GM20000 (cell line): ENCODE results near the gene ATP8B4.

Experiments
- DNase-seq: peaks from one replicate; pipeline ENCODE4 v3.0.0; 2012; ENCODE audit warnings: low spot score
- TF ChIP-seq, protein P1 (sequence below): IDR thresholded peaks from 2 replicates; pipeline ENCODE4 v1.5.1; 2012; ENCODE audit warnings: mild to moderate bottlenecking, control low read depth; ENCODE audit errors: extremely low read depth, missing control alignments

The ATP8B4 gene

DNA sequence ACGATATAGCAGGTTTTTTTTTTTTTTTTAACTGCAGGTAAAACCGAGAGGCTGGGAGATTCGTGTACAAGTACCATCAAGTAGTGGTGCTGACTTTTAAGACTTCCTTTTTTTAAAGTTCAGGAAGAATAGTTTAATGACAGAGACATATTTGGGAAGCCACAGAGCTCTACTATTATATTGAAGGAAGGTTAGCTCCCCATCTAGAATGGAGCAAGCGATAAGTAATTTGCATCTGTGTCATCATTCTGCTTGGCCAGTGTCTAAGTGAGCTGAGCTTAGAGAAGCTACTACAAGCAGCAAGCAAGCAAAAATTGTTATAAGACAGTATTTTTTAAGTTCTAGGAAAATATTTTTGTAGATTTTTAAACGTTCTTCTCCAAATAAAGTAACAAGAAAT, 203.2 kb downstream of the ATP8B4 start:
- DNase-seq, result no peak
- TF ChIP-seq, protein P1, sequence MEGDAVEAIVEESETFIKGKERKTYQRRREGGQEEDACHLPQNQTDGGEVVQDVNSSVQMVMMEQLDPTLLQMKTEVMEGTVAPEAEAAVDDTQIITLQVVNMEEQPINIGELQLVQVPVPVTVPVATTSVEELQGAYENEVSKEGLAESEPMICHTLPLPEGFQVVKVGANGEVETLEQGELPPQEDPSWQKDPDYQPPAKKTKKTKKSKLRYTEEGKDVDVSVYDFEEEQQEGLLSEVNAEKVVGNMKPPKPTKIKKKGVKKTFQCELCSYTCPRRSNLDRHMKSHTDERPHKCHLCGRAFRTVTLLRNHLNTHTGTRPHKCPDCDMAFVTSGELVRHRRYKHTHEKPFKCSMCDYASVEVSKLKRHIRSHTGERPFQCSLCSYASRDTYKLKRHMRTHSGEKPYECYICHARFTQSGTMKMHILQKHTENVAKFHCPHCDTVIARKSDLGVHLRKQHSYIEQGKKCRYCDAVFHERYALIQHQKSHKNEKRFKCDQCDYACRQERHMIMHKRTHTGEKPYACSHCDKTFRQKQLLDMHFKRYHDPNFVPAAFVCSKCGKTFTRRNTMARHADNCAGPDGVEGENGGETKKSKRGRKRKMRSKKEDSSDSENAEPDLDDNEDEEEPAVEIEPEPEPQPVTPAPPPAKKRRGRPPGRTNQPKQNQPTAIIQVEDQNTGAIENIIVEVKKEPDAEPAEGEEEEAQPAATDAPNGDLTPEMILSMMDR, result no peak

GRCh38 chr15:49908933-49909295, 210.1 kb downstream of the ATP8B4 start:
- DNase-seq, result no peak
- TF ChIP-seq, protein P1, result no peak

DNA sequence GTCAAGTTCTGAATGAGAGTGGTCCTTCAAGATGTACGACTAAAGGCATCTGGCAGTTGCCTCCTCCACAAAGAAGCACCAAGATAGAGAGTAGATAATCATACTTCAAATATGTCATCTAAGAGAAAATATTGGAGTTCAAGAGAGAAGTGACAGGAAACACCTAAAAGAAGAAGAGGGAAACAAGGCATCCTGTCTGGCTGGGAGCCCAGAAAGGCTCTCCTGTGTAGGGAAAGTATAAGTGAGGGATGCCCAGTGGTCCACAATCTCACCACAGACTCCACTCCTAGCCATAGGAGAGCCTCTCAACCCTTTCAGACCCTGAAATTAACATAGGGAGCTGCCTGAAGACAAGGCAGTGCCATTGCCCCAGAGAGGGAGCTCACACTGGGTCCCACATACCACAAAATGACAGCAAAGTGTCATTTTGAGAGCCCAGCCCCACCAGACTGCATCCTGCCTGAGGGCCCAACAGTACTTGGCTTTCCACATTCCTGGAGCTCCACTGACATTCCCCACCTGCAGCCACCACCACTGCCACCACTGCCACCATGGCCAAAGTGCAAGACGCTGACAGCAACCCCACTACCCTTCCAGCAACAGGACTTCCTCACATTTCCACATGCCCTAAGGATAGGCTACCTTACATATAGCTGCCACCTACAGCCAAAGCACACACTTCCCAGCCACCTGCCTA, 210.6 kb downstream of the ATP8B4 start:
- TF ChIP-seq, protein P1, result no peak
- DNase-seq, result no peak

DNA sequence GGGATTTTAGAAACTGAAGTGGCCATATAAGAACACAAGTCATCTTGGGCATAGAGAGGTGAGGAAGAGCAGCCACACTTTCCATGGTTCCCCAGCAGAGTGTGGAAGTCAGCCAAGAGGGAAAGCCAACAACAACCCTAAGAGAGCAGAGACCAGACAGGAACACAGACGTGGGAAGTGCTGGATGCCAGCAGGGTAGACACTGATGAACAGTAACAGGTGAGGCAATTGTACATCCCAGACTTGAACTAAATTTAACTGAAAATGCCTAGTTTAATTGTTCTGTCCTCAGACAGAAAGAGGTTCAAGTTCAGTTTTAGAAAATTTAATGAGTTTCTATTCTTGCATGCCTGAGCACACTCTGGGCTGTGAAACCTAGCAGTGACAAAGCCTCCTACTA, 212.1 kb downstream of the ATP8B4 start:
- TF ChIP-seq, protein P1, result no peak

GRCh38 chr15:49905221-49905620, 213.8 kb downstream of the ATP8B4 start:
- DNase-seq, result no peak
- TF ChIP-seq, protein P1, result no peak

More for the DNA sequence above, 212.1 kb downstream of the ATP8B4 start:
- DNase-seq, result no peak

DNA sequence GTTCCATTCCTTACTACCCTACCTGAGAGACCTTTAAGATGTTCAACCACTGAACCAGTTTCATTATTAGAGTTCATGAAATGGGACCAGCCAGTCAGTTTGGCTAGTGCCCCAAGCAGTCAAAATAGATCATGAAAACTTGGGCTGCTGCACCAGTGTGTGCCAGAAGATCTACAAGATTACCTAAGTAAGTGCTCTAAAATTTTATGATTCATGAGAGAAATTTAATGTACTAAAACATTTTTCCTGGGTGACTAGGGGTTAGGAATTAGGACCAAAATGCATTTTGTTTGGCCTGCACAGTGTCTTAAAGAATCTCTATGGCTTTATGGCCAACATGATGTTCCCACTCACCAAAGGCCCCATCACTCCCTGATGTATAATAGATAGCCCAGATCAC, 214.7 kb downstream of the ATP8B4 start:
- TF ChIP-seq, protein P1, result no peak
- no peak for DNase-seq

- TF ChIP-seq, protein P1, result no peak
- no peak for DNase-seq
Measured at GRCh38 chr15:49902685-49903501, 216.1 kb downstream of the ATP8B4 start.
